GM19025 (cell line): ENCODE results near the gene COG3.

ENCODE experiments used
- ATAC-seq: cut with Tn5 transposase; IDR thresholded peaks from one replicate; pipeline ENCODE4 v1.9.1; 2021; ENCODE audit warnings: mild to moderate bottlenecking, low read depth, moderate library complexity; ENCODE audit not compliant: unreplicated experiment

COG3 gene

GRCh38 chr13:45446181-45446580 lies 18.6 kb upstream of the COG3 start:
- ATAC-seq = no peak

- ATAC-seq = no peak
Measured at GRCh38 chr13:45447050-45447661, 17.6 kb upstream of the COG3 start.

DNA sequence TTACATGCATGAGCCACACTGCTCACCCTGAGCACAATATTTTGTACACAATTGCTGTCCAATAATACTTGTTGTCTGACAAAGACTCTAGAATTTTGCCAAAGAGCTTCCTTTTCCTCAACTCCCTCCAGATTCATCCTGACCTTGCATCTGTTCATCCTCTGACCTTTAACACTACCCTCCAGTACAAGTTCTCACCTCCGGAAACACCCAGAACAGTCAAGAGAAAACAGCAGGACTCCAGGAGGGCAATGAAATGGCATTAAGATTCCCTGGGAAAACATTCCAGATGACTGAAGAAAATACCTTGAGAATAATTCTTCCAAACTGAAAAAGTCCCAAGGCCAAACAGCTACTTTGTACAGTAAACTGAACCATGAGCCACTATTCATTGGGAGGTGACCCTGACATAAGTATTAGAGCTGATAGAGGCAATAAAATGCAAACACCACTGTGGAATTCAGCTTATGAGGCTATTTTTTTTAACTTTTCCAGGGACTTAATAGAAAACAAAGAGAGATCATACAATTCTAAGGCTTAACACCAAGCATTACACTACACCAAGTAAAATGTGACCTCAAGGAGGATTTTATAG lies 15.7 kb upstream of the COG3 start:
- ATAC-seq = no peak

GRCh38 chr13:45451282-45451681 lies 13.5 kb upstream of the COG3 start:
- ATAC-seq = no peak

- no peak for ATAC-seq
Measured at GRCh38 chr13:45454204-45454603, 10.5 kb upstream of the COG3 start.

- no peak for ATAC-seq
Measured at GRCh38 chr13:45456196-45456972, 8.4 kb upstream of the COG3 start.

DNA sequence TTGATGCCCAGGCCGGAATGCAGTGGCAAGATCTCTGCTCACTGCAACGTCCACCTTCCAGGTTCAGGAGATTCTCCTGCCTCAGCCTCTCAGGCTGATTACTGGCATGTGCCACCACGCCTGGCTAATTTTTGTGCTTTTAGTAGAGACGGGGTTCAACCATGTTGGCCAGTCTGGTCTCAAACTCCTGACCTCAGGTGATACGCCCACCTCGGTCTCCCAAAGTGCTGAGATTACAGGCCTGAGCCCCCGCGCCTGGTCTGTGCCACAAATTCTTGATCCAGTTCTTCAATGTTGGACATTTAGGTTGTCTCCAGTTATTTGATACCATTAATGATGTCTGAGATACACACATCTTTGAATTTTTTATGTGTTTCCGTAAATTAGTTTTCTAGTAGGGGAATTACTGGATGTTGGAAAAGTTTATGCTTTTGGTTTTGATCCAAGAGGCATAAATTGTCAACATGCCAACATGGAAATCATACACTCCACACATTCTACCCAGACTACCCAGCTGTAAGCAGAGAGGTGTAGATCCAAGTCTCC lies 525 bp upstream of the COG3 start:
- ATAC-seq = no peak

- no peak for ATAC-seq
Measured at GRCh38 chr13:45466359-45466758, 1.6 kb downstream of the COG3 start.

DNA sequence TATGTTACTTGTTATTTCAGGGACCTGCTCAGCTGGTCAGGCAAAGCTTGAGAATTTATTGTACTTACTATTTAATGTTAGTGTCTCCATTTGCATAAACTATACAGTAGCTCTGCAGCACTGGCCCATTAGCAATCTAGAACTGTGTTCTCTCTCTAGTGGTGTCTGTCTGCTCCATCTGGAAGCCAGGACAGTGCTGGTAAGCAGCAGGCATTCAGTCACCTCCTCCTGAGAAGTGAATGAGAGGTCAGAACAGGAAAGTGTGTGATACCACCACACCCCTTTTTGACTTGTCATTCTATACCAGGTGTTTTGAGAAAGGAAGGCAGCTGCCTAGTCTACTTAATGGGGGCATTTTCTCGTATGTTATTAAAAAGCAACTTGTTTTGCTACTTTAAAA lies 3.9 kb downstream of the COG3 start:
- no peak for ATAC-seq

- ATAC-seq = no peak
Measured at GRCh38 chr13:45472171-45472705, 7.5 kb downstream of the COG3 start.

- no peak for ATAC-seq
Measured at GRCh38 chr13:45473627-45474026, 8.9 kb downstream of the COG3 start.

DNA sequence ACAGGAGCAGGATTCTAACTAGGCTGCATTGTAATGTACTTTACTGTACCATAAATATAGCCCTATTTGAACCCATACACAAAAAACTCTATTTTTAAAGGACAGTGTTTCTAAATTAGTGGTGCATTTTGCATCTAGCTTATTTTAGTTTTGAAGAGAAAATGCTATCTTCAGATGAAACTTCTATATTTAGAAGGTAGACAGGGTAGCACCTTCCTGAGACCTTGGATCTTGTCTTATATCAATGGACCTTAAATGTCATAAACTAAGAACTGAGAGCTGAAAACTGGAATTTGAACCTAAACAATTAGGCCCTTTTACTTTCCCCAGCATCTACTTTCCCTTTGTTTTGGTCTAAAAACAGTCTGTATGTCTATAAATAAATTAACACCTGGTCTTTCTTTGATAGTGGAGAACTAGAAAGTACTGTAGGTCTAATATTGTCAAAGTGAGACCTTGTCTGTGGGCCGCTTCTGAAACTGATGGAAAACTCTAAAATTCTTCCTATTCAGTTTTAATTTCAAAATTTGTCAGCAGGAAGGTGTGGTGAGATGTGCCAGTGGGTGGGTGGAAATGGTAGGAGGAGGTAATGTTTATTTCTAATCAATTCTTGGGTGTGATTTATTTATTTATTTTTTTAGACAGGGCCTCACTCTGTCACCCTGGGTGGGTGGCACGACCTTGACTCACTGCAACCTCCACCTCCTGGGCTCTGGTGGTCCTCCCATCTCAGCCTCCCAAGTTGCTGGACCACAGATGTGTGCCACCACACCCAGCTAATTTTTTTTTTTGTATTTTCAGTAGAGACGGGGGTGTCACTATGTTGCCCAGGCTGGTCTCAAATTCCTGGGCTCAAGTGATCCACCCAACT lies 10.1 kb downstream of the COG3 start:
- no peak for ATAC-seq

DNA sequence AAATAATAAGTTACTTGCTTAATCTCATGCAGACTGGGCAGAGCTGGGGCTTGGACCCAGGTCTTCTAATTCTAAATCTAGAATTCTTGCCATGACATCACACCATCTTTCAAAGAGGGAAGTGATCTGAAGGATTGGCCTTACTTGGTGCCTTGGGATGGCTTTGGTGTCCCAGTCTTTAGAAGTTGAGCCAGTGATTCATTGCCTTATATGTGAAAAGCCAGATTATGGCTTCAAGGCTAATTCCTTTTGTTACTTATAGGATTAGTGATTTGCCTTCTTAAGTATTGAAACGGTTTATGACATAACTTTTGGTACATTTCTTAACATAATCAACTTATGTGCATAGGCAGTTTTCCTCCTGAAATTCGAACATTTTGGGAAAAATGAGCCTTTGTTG lies 14.9 kb downstream of the COG3 start:
- ATAC-seq = no peak

GRCh38 chr13:45481688-45482087 lies 16.9 kb downstream of the COG3 start:
- no peak for ATAC-seq

DNA sequence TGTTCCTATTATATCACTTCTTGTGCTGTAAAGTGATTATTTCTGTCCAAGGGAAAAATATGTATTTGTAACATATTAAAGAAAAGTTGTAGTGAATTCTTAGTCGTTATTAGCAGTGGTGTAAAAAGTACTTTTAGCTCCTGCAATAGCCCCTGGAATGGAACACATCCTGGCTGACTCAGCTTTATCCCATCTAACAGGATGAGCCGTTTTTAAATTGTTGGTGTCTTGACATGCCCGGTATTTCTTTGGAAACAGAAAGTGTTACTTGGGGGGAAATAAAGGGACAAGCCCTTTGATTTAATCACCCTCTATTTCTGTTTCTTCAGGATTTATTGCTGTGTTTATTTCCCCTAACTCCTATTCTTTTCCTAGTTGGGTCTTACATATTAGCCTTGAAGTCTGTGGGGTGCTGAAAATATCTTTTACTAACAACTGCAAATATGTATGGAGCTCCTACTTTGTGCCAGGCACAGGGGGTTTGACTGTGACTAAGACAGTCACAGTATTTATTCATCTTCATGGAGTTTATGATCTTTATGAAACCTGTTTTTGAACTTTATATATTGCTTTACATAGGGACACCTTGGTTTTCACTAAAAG lies 17.9 kb downstream of the COG3 start:
- no peak for ATAC-seq

DNA sequence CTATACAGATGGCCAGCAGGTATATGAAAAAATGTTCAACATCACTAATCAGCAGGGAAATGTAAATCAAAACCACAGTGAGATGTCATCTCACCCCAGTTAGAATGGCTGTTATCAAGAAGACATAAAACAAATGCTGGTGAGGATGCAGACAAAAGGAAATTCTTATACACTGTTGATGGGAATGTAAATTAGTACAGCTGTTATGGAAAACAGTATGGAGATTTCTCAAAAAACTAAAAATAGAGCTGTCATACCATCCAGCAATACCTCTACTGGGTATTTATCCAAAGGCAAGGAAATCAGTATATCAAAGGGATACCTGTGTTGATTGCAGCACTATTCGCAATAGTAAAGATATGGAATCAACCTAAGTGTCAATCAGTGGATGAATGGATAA lies 22.9 kb downstream of the COG3 start:
- ATAC-seq = no peak

GRCh38 chr13:45490068-45490467 lies 25.3 kb downstream of the COG3 start:
- no peak for ATAC-seq

GRCh38 chr13:45492538-45492937 lies 27.8 kb downstream of the COG3 start:
- ATAC-seq = no peak

DNA sequence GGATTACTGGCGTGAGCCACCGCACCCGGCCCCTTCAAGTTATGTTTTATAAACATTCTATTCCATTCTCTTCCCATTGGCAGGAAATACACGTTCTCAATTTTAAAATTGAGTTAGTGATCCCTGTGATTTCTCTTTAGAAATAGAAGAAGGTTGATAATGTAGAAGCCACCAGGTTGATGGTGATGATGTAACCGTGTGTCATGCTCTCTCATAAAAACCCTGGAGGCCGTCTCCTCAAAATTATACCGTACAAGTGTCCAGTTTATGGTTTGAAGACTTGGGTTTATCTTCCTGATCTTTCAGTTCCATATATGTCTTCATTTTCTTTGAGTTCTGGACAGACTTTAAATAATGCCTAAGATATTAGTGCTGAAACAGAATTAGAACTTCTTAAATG lies 32.2 kb downstream of the COG3 start:
- ATAC-seq = no peak
